LNCAP (cell line): ENCODE results near the gene CMTM2.

Experiments used
- TF ChIP-seq, protein P1 (sequence below): fragments of 450-650 bp; IDR thresholded peaks from 2 replicates; pipeline ENCODE4 v1.5.1; 2017; ENCODE audit warnings: mild to moderate bottlenecking

Gene CMTM2

DNA sequence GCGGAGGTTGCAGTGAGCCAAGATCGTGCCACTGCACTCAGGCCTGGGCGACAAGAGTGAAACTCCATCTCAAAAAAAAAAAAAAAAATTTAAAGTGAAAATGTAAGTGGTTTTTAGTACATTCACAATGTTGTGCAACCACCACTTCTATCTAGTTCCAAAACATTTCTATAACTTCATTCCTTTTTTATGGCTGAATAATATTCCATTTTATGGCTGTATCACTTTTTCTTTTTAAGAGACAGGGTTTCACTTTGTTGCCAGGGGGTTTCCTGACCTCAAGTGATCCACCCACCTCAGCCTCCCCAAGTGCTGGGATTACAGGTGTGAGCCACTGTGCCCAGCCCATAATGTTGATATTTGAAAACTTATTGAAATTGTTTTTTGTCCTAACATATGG lies 13.6 kb downstream of the CMTM2 start:
- TF ChIP-seq, protein P1, sequence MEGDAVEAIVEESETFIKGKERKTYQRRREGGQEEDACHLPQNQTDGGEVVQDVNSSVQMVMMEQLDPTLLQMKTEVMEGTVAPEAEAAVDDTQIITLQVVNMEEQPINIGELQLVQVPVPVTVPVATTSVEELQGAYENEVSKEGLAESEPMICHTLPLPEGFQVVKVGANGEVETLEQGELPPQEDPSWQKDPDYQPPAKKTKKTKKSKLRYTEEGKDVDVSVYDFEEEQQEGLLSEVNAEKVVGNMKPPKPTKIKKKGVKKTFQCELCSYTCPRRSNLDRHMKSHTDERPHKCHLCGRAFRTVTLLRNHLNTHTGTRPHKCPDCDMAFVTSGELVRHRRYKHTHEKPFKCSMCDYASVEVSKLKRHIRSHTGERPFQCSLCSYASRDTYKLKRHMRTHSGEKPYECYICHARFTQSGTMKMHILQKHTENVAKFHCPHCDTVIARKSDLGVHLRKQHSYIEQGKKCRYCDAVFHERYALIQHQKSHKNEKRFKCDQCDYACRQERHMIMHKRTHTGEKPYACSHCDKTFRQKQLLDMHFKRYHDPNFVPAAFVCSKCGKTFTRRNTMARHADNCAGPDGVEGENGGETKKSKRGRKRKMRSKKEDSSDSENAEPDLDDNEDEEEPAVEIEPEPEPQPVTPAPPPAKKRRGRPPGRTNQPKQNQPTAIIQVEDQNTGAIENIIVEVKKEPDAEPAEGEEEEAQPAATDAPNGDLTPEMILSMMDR: no peak

DNA sequence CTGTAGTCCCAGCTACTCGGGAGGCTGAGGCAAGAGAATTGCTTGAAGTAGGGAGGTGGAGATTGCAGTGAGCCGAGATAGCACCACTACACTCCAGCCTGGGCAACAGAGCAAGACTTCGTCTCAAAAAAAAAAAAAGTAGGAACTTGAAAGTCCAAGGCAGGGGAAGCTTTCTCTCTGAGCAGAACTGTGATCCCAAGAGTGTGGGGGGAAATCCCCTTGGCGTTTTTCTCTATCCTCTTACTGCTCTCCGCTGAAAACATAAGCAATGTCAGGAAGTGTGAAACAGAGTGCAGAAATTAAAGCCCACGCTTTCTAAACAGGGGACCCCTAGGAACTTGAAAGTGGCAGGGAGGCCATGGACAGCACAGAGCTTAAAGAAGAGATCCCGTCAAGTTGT lies 15.5 kb downstream of the CMTM2 start:
- TF ChIP-seq, protein P1: no peak

DNA sequence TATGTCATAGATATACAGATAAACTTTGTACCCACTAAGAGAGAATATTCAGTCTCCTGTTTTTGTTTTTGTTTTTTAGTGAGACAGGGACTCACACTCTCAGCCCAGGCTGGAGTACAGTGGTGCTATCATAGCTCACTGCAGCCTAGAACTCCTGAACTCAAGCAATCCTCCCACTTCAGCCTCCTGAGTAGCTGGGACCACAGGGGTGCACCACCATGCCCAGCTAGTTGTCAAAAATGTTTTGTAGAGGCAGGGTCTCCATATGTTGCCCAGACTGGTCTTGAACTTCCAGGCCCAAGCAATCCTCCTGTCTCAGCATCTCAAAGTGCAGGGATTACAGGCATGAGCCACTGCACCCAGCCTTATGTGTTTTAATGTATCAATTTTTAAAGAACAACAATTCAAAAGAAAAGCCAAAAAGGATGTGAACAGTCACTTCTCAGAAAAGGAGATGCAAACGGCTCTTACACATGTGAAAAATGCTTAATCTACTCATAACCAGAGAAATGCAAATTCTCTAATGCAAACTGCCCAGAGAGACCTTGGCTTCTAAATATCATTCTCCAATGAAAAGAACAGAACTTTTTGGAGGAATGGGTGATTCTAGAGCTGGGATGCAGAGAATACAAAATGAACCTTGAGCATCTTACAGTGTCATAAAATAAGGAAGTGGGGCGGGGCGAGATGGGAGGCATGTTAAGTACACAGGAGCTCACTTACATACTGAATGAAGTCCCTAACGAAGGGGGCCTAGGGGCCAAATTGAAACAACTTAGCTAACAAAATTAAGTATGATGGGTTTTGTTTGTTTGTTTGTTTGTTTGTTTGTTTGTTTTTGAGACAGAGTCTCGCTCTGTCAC lies 18.0 kb downstream of the CMTM2 start:
- TF ChIP-seq, protein P1: no peak

DNA sequence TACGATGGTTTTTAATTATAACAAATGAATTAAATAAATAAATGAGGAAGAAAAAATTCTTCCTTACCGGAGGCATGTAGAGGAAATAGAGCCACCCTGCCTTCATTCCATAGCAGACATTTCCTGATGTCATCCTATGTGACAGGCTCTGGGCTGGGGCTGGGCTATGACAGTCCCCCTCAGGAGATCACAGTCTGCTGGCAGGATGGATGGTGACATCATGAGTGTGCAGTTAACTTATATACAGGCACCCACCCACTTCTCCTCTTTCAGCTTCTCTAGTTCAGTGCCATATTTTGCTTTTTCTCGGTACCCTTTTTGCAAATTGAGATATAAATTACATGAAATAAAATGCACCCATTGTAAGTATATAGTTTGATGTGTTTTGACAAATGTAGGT lies 18.8 kb downstream of the CMTM2 start:
- TF ChIP-seq, protein P1: no peak

DNA sequence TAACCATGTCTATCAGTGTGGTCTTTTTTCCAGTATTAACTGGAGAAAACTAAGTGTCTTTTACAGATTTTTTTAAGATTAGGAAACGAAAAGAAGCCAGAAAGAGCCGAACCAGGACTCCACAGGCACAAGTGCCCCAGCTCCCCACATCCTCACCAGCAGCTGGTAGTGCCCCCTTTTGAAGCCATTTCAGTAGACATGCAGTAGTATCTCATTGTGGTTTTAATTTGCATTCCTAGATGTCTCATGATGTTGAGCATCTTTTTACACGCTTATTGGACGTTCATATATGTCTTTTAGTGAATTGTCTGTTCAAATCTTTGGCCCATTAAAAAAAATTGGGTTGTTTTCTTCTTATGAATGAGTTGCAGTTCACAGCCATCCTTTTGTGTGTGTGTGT lies 20.5 kb downstream of the CMTM2 start:
- TF ChIP-seq, protein P1: no peak

DNA sequence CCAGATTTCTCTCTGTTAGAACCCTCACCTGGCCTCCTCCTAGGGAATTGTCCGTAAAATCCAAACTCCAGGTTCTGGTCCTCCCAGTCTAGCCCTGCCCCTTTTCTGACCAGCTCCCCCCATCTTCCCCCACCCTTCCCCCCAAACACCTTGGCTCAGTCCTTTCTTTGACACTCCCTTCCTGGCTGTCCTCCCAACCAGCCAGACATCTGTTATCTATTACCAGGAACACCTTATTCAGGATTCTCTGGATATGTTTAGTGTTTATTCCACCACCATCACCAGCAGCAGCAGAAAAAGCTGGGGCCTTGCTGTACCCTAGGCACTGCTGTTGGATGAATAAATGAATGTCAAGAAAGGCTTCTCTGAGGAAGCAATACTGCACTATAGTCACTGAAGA lies 21.2 kb downstream of the CMTM2 start:
- TF ChIP-seq, protein P1: no peak

DNA sequence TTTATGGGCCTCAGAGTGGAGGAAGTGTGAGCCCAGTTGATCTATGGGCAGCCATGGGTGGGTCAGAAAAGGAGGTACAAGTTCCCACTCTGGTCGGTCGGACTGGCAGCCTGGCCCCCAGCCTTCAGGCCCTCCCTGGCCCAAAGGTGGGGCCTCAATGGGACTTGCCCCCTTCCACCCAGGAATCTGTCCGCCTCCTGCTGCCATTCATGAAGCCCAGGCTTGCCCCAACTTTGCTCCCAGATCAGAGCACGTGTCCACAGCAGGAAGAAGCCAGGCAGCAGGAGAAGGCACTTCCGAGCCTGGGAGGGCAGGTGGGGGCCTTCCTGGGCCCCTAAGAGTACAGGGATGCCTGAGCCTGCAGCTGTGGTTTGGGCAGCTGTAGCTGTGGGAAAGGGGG lies 22.2 kb downstream of the CMTM2 start:
- TF ChIP-seq, protein P1: no peak
